ENCODE data around the gene EPB41.

The EPB41 gene

GRCh38 chr1:28891256-28891655 lies 23.1 kb upstream of the EPB41 start:
- DNase-seq (ENCODE audit: low read depth), result no peak

- DNase-seq (ENCODE audit: low read depth), result no peak
These were observed 20.8 kb upstream of the EPB41 start for GRCh38 chr1:28893403-28894102.

- DNase-seq (ENCODE audit: low read depth), result no peak
These were observed 19.6 kb upstream of the EPB41 start for GRCh38 chr1:28894785-28895184.

- no peak for DNase-seq (ENCODE audit: low read depth)
These were observed 18.3 kb upstream of the EPB41 start for GRCh38 chr1:28895896-28896608.

GRCh38 chr1:28896609-28896986 lies 17.8 kb upstream of the EPB41 start:
- no peak for DNase-seq (ENCODE audit: low read depth)

- DNase-seq (ENCODE audit: low read depth), result no peak
These were observed 16.6 kb upstream of the EPB41 start for GRCh38 chr1:28897789-28898188.

GRCh38 chr1:28898405-28898881 lies 15.9 kb upstream of the EPB41 start:
- no peak for DNase-seq (ENCODE audit: low read depth)

GRCh38 chr1:28899267-28899666 lies 15.1 kb upstream of the EPB41 start:
- no peak for DNase-seq (ENCODE audit: low read depth)

GRCh38 chr1:28900562-28900961 lies 13.8 kb upstream of the EPB41 start:
- DNase-seq (ENCODE audit: low read depth), result no peak

GRCh38 chr1:28902738-28903137 lies 11.6 kb upstream of the EPB41 start:
- DNase-seq (ENCODE audit: low read depth), result no peak

GRCh38 chr1:28905921-28906666 lies 8.3 kb upstream of the EPB41 start:
- DNase-seq (ENCODE audit: low read depth), result no peak

GRCh38 chr1:28909198-28909597 lies 5.2 kb upstream of the EPB41 start:
- DNase-seq (ENCODE audit: low read depth), result no peak

GRCh38 chr1:28910379-28911115 lies 3.8 kb upstream of the EPB41 start:
- DNase-seq (ENCODE audit: low read depth), result no peak

GRCh38 chr1:28913786-28914227 lies 562 bp upstream of the EPB41 start:
- DNase-seq (ENCODE audit: low read depth), result no peak

GRCh38 chr1:28915031-28915895 lies 894 bp downstream of the EPB41 start:
- peak; percentile 36 for DNase-seq (ENCODE audit: low read depth)

GRCh38 chr1:28917757-28918118 lies 3.4 kb downstream of the EPB41 start:
- no peak for DNase-seq (ENCODE audit: low read depth)

GRCh38 chr1:28921286-28921869 lies 7.0 kb downstream of the EPB41 start:
- no peak for DNase-seq (ENCODE audit: low read depth)

- no peak for DNase-seq (ENCODE audit: low read depth)
These were observed 11.1 kb downstream of the EPB41 start for GRCh38 chr1:28925350-28925891.

- no peak for DNase-seq (ENCODE audit: low read depth)
These were observed 12.4 kb downstream of the EPB41 start for GRCh38 chr1:28926629-28927265.

GRCh38 chr1:28927266-28927647 lies 12.9 kb downstream of the EPB41 start:
- no peak for DNase-seq (ENCODE audit: low read depth)
